Tibial nerve (tissue), 4 donors: ENCODE measurements around the gene FOXP4.

Experiments used
- EP300 ChIP-seq, 2 donors: sonication (generic); formaldehyde crosslinking; IDR thresholded peaks; one replicate each; pipeline ENCODE4 v1.6.1; 2017; ENCODE audit warnings: antibody characterized with exemption in 2 of 2, mild to moderate bottlenecking in 1 of 2
- POLR2A ChIP-seq, 2 donors: fragments of 450-650 bp; IDR thresholded peaks; one replicate each; pipeline ENCODE4 v1.6.1; 2017; ENCODE audit warnings: antibody characterized with exemption in 2 of 2, mild to moderate bottlenecking in 2 of 2, moderate library complexity in 2 of 2
- TF ChIP-seq, protein P1 (sequence below), 5 experiments: fragments of 200-600 bp in 3 of 5; fragments of 450-650 bp in 2 of 5; sonication (generic) in 3 of 5; IDR thresholded peaks; one replicate each; pipeline ENCODE4 v1.5.1; 2016 to 2019; ENCODE audit warnings: antibody characterized with exemption in 5 of 5, mild to moderate bottlenecking in 3 of 5, moderate library complexity in 2 of 5

DNA sequence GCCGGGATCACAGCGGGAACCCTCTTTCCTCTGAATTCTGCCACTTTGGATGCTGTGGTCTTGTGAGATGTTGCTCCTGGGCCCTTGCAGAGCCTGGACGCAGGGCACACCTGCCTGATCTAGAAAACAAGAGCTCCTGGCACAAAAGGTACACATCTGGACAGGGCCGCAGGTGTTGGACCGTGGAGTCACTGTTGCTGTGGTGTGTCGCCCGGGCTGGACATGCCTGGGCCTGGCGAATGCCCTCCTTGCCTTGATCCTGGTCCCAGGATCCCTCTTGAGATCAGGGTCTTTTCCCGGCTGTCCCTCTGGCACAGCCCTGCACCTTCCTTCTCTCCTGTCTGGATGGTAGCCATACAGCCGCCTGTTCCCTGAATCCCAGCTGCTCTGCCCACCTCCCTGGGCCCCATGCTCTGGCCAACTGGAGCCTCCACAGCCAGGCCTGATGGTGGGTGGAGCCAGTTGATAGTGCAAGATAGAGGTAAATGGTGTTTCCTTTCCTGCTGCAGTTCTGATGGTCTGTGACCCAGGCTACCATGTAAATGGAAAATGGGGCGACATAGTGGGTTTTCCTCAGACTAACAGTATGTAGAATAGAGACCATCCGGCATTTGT lies 5.0 kb downstream of the FOXP4 start:
- TF ChIP-seq, protein P1, sequence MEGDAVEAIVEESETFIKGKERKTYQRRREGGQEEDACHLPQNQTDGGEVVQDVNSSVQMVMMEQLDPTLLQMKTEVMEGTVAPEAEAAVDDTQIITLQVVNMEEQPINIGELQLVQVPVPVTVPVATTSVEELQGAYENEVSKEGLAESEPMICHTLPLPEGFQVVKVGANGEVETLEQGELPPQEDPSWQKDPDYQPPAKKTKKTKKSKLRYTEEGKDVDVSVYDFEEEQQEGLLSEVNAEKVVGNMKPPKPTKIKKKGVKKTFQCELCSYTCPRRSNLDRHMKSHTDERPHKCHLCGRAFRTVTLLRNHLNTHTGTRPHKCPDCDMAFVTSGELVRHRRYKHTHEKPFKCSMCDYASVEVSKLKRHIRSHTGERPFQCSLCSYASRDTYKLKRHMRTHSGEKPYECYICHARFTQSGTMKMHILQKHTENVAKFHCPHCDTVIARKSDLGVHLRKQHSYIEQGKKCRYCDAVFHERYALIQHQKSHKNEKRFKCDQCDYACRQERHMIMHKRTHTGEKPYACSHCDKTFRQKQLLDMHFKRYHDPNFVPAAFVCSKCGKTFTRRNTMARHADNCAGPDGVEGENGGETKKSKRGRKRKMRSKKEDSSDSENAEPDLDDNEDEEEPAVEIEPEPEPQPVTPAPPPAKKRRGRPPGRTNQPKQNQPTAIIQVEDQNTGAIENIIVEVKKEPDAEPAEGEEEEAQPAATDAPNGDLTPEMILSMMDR (IDR thresholded peaks at IDR 0.05), result no peak
- TF ChIP-seq EP300 (IDR thresholded peaks at IDR 0.05), result no peak
- TF ChIP-seq POLR2A (IDR thresholded peaks at IDR 0.05), result no peak
